Measurements from ENCODE around the gene ERAL1. TPM values are rescaled to one million over a fixed set of nuclear protein-coding genes. Genes with fewer than 3 reads are reported as not detected.
A peak's percentile ranks its signal among the peaks of the same experiment; 100 is the strongest.
"Not testable (repeated sequence)": the region's sequence is repeated elsewhere in the genome, so short reads cannot be mapped to it uniquely, and the experiment has no call there.

The ERAL1 gene
- total and polyA plus RNA-seq, 10 donors: 28.4 to 51.9 (median 38.7) TPM

- H3K4me1 ChIP-seq: peaks cover 9 to 46% (median 31%) of the 10 kb centered on the region in 6 donors
- no peaks in the 10 kb centered on the region for H3K27me3 ChIP-seq (replicated peaks in 1 of 7)
- H3K36me3 ChIP-seq: peaks cover 0 to 5% (median 0%) of the 10 kb centered on the region in 6 donors
- intact Hi-C loops (cut with DNase I; ENCODE audit: low total_unique reads): no loop called here
- 1% methylated on average over 37 to 44 of the region's 44 CpGs for WGBS, 5 donors
- peak; percentile 96 for DNase-seq
- H3K27ac ChIP-seq: peak within 1 kb of the TSS; percentile 72 to 89 (median 81)
- no peaks in the 10 kb centered on the region for H3K9me3 ChIP-seq
- peak within 1 kb of the TSS; percentile 69 to 91 (median 76) for H3K4me3 ChIP-seq
- TF ChIP-seq POLR2A (IDR thresholded peaks at IDR 0.05) (peak in 2 of 3 donors; percentile 48 to 53), POLR2AphosphoS5 (IDR thresholded peaks at IDR 0.05) (peak; percentile 93 to 95 (median 94)), CTCF (IDR thresholded peaks at IDR 0.05 in 8 of 11, conservative IDR thresholded peaks at IDR 0.05 in 3 of 11) (peak in 4 of 11 experiments; percentile 16 to 40 (median 24))
Observed at GRCh38 chr17:28842282-28843012, 12.4 kb upstream of the ERAL1 start, which contains the start of gene FAM222B. FAM222B (minus strand) TSS chr17:28842790; CDS start chr17:28766667, 76,123 bp downstream.

- intact Hi-C loops (cut with DNase I; ENCODE audit: low total_unique reads): no loop called here
- no peak for DNase-seq
- TF ChIP-seq POLR2A (IDR thresholded peaks at IDR 0.05): no peak
- TF ChIP-seq POLR2AphosphoS5 (IDR thresholded peaks at IDR 0.05): no peak
- no peak for TF ChIP-seq CTCF (IDR thresholded peaks at IDR 0.05 in 8 of 11, conservative IDR thresholded peaks at IDR 0.05 in 3 of 11)
- H3K27me3 ChIP-seq (replicated peaks in 1 of 7): no peaks in the 10 kb centered on the region
- H3K9me3 ChIP-seq: no peaks in the 10 kb centered on the region
- H3K27ac ChIP-seq: no peak overlapping the region
- peaks cover 9 to 43% (median 31%) of the 10 kb centered on the region in 6 donors for H3K4me1 ChIP-seq
- no peaks in the 10 kb centered on the region for H3K36me3 ChIP-seq
- WGBS, 5 donors: 94 to 96% (median 95%) methylated on average over 6 of the region's 6 CpGs
- no peak overlapping the region for H3K4me3 ChIP-seq
Observed at GRCh38 chr17:28843816-28844148, 11.0 kb upstream of the ERAL1 start.

GRCh38 chr17:28846231-28846630 is 8.6 kb upstream of the ERAL1 start:
- no peaks in the 10 kb centered on the region for H3K36me3 ChIP-seq
- H3K9me3 ChIP-seq: no peaks in the 10 kb centered on the region
- no peak overlapping the region for H3K27ac ChIP-seq
- no peak overlapping the region for H3K4me3 ChIP-seq
- H3K4me1 ChIP-seq: peaks cover 8 to 19% (median 15%) of the 10 kb centered on the region in 6 donors
- DNase-seq: peak; percentile 18
- TF ChIP-seq POLR2A (IDR thresholded peaks at IDR 0.05): no peak
- TF ChIP-seq POLR2AphosphoS5 (IDR thresholded peaks at IDR 0.05): no peak
- no peak for TF ChIP-seq CTCF (IDR thresholded peaks at IDR 0.05 in 8 of 11, conservative IDR thresholded peaks at IDR 0.05 in 3 of 11)
- H3K27me3 ChIP-seq (replicated peaks in 1 of 7): no peaks in the 10 kb centered on the region
- intact Hi-C loops (cut with DNase I; ENCODE audit: low total_unique reads): no loop called here
- 88 to 96% (median 91%) methylated on average over 10 of the region's 10 CpGs for WGBS, 5 donors

GRCh38 chr17:28846699-28847098 is 8.1 kb upstream of the ERAL1 start:
- H3K36me3 ChIP-seq; H3K9me3 ChIP-seq; H3K4me3 ChIP-seq; H3K27ac ChIP-seq; H3K27me3 ChIP-seq (replicated peaks in 1 of 7); intact Hi-C loops (cut with DNase I; ENCODE audit: low total_unique reads): not testable (repeated sequence)
- WGBS, 5 donors: 87 to 94% (median 92%) methylated on average over 9 of the region's 9 CpGs
- H3K4me1 ChIP-seq: peaks cover 3 to 14% (median 10%) of the 10 kb centered on the region in 6 donors
- DNase-seq: peak; percentile 27
